A172 (cell line): Measurements from ENCODE around the gene CLIP2. TPM values are rescaled to one million over a fixed set of nuclear protein-coding genes. Genes with fewer than 3 reads are reported as not detected.
"Not testable (repeated sequence)": the region's sequence is repeated elsewhere in the genome, so short reads cannot be mapped to it uniquely, and the experiment has no call there.

ENCODE experiments used
- DNase-seq: peaks from one replicate; pipeline ENCODE4 v3.0.0-alpha.2; 2015; ENCODE audit warnings: low spot score
- total RNA-seq: library from RNA; depleted of rRNA; stranded (reverse); fragments of >200 nt; shearing (Covaris generic); gene quantifications from 2 replicates; pipeline ENCODE4 v1.2.3, GENCODE V29; 2014

Gene CLIP2
- total RNA-seq, 1 experiment from 2014 or later, result 43.9 TPM

GRCh38 chr7:74371381-74372341, 82.5 kb downstream of the CLIP2 start:
- DNase-seq, result peak; percentile 25

GRCh38 chr7:74372511-74373111, 83.4 kb downstream of the CLIP2 start:
- DNase-seq, result no peak

- no peak for DNase-seq
These were observed 84.3 kb downstream of the CLIP2 start for GRCh38 chr7:74373536-74373935.

GRCh38 chr7:74375726-74376220, 86.6 kb downstream of the CLIP2 start:
- no peak for DNase-seq

- DNase-seq, result no peak
These were observed 87.2 kb downstream of the CLIP2 start for GRCh38 chr7:74376256-74377036.

GRCh38 chr7:74379938-74380337, 90.7 kb downstream of the CLIP2 start:
- DNase-seq, result no peak

- DNase-seq, result no peak
These were observed 91.5 kb downstream of the CLIP2 start for GRCh38 chr7:74380720-74381119.

GRCh38 chr7:74384086-74384485, 94.9 kb downstream of the CLIP2 start:
- not testable (repeated sequence) for DNase-seq

GRCh38 chr7:74384854-74385253, 95.6 kb downstream of the CLIP2 start:
- not testable (repeated sequence) for DNase-seq

- DNase-seq, result no peak
These were observed 98.4 kb downstream of the CLIP2 start for GRCh38 chr7:74387606-74388005.

- no peak for DNase-seq
These were observed 99.7 kb downstream of the CLIP2 start for GRCh38 chr7:74388880-74389415.

- peak; percentile 51 for DNase-seq
These were observed 104.5 kb downstream of the CLIP2 start for GRCh38 chr7:74393722-74394121.

GRCh38 chr7:74394601-74395000, 105.4 kb downstream of the CLIP2 start:
- not testable (repeated sequence) for DNase-seq

- DNase-seq, result no peak
These were observed 106.6 kb downstream of the CLIP2 start for GRCh38 chr7:74395745-74396311.

- DNase-seq, result no peak
These were observed 107.8 kb downstream of the CLIP2 start for GRCh38 chr7:74396993-74397392.

GRCh38 chr7:74398426-74398825, 109.2 kb downstream of the CLIP2 start:
- DNase-seq, result no peak

GRCh38 chr7:74399006-74399405, 109.8 kb downstream of the CLIP2 start:
- DNase-seq, result no peak

GRCh38 chr7:74400420-74401136, 111.4 kb downstream of the CLIP2 start:
- no peak for DNase-seq

- peak; percentile 79 for DNase-seq
These were observed 112.1 kb downstream of the CLIP2 start for GRCh38 chr7:74401137-74401859.

GRCh38 chr7:74402668-74403067, 113.5 kb downstream of the CLIP2 start:
- not testable (repeated sequence) for DNase-seq
